ENCODE measurements around the gene SRP9.

Gene SRP9, protein sequence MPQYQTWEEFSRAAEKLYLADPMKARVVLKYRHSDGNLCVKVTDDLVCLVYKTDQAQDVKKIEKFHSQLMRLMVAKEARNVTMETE

DNA sequence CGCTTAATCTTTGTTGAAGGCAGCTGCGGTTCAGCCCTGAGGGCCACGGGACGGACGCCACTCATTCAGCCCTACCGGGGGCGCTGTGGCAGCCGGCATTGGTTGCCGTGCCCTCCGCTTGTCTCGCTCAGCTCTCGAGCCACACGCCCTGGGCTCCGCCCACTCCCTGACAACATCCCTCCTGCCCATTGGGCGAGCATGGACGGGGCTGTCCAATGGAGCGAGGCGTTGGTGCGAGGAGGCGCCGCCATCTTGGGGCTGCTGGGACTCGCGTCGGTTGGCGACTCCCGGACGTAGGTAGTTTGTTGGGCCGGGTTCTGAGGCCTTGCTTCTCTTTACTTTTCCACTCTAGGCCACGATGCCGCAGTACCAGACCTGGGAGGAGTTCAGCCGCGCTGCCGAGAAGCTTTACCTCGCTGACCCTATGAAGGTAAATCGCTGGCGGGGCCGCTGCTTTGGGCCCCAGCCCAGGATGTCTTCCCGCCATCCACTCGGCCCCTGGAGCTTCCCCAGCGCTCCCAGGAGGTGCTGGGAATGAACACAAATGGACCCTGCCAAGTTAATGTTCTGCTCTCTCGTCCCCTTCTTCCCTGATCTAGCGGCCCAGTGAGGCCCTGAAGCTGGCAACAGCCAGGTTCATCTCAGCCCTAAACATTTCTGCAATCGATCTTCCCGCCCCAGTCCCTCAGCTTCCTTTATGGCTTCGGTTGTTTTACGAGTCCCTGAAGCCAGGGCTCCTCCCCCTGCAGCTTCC, at the start of gene SRP9:
Gene SRP9, plus strand, starts transcription at position 244 of the 754 bp plus-strand sequence. Its CDS starts 115 bp downstream, at position 359.
- DNase-seq = peak; percentile 99

DNA sequence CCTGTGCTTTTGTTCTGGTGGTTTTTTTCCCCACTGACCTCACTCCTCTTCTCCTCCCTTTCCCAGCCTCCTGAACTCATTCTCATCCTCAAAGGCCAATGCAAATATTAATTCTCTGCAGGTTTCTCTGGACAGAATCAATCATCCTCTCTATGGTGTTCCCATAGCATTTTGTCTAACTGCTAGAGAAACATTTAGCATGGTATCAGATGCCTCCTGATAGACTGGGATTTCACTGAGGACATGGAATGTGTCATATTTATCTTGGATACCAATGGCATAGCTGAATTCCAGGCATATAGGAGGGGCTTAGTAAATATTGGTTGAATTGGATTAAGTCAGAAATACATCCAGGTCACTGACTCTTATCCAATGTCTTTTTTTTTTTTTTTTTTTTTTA, 46.1 kb upstream of the SRP9 start:
- no peak for DNase-seq

DNA sequence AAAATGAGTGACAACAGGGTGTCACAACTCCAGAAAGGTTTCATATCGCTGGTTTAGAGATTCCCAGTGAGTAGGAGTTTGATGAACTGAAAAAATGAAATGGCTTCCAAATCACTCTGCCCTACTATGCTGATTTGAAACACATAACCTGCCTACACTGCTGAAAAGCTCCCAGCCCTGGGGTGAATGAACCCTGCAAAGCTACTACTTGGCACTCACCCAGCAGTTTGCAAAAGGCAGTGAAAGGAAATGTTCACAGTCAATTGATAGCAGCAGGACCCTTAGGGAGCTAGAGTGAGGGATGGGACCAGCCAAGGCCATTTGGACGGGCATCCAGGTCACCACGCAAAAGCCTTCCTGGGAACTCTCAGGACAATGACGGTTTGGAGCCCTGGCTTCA, 44.4 kb upstream of the SRP9 start:
- DNase-seq = no peak

DNA sequence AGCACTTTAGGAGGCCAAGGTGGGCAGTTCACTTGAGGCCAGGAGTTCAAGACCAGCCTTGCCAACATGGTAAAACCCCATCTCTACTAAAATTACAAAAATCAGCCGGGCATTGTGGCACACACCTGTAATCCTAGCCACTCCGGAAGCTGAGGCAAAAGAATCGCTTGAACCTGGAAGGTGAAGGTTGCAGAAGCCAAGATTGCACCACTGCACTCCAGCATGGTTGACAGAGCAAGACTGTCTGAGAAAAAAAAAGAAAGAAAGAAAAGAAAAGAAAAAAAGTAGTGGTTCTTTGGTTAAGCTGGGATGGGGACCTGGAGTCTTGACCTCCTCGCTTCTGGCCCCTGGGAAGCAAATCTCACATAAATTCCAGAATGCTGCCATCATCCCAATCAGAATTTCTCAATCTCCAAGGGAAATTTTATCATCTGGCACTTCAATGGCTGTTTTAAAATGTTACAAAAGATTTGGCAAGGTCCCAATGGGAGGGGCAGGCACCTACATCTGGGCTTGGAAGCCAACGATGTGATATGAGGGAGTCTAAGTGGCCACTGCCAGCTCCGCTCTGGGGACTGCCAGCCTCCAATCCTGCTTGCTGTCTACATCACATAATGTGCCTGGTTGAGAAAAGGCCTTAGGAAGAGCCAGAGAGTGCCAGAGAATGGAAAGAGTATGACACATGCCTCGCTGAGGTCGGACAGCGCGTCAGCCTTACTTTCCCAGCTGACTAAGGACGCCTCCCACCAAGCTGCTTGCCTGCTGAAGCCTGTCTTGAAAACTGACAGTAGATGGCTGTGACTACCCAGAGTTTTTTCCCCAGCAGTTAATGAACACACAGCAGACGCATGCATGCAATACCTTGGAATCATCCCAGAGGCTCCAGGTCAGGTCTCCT, 42.1 kb upstream of the SRP9 start:
- DNase-seq = no peak

DNA sequence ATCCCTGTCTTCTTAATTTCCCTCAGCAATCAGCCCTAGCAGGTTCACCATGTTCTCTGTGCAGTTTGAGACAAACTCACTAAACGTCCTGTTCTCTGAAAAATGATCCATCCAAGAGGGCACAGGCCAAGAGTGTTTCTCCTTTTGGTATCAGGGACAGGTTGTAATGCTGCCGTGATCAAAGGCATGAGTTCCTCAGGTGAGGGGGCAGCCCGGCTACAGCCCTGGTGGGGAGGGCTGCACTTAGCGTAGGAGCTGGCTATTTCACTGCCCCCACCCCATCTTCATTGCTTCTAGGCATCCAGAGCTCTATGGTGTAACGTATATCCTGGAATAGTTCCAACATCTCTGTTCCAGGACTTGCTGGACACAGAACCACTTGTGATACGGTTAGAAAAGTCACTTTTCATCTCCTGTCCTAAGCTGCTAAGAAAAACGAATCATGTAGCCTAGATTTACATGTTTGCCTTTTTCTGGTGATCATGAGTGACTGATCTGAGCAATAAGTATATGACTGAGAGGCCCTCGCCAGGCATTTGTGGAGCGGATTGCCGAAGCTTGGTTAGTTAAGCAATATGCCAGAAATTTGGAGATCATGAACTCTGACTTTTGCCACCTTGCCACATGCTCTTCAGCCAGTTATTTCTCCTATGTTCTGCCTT, 41.1 kb upstream of the SRP9 start:
- no peak for DNase-seq

DNA sequence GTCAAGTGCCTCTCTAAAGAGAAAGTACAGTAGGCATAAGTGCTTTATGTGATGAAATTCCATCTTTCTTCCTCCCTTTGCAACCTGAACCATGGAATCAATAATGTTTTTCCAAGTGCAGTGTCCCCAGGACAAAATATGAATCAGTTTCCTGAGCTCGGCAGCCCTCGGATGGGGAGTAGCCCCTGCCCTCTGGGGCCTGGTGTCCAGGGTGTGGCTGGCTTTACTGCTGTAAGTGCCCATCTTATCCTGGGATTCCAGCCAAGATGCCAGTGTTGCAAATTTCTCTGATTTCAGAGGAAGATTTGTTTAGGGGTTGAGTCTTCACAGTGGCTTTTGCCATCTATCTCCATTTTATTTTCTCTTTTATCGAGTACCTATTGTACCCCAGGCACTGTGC, 40.5 kb upstream of the SRP9 start:
- DNase-seq = no peak

DNA sequence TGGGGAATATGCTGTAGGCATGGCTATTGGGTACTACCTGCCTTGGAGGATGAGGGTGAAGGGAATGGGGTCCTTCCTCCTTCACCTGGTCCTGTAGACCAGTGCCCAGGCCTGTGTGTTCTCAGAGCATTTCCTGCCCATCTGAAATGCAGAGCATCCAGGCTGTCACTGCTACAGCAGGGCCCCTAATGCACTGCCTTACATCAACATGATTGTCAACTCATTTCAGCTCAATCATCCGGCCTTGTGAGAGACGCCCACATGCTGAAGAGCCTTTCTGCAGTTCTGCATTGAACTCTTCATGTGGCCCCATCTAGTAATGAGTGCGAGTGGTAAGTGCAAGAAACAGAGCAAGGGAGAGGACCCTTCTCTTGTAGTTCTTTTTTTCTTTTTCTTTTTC, 39.8 kb upstream of the SRP9 start:
- no peak for DNase-seq

DNA sequence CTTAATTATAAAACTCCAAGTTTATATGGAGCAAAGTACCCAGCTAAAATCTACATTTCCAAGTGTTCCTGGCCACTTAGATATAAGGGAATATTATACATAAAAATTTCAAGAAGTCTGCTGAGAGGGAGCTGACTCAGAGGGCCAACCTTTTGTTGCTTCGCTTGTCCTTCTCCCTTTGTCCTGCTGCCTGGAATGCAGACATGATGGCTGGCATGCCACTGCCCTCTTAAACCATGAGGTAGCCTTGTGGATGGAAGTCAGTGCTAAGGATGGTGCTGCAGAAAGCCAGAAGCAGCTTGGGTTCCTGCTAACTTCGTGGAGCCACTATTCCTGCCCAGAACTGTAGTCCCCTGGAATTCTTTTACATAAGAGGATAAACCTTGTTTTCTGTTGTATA, 38.9 kb upstream of the SRP9 start:
- no peak for DNase-seq

DNA sequence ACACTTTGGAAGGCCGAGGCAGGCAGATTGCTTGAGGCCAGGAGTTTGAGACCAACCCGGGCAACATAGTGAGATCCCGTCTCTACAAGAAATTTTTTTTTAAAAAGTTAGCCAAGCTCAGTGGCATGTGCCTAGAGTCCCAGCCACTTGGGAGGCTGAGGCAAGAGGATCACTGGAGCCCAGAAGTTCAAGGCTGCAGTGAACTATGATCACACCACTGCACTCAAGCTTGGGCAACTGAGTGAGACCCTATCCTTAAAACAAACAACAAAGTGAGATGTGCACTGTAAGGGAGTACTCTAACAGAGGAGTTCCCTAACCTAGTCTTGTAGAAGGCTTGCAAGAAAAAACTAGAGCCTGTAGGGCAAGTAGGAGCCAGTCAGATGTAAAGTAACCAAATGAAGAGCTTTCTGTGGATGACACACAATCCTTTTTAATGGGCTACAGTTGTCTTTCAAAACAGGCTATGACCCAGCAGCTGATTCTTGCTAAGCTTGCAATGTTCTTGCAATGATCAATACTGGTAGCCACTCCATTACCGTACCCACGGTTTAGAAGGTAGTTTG, 38.0 kb upstream of the SRP9 start:
- no peak for DNase-seq

DNA sequence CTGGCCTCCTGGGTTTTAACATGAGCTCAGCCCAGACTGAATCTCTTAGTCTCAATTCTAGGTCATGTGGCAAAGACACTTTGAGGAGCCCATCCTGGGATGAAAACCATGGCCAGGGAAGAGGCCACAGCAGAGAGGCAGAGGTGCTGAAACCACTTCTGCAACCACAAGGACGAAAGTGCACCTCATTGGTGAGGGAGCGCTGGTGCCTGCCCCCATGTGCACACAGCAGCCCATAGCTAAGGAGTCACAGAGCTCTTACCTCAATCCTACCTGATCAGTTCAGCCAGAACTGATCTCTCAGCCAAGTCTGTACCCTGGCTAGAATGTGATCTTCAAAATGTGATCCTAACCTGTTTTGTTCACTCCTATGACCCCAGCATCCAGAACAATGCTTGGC, 32.9 kb upstream of the SRP9 start:
- no peak for DNase-seq

DNA sequence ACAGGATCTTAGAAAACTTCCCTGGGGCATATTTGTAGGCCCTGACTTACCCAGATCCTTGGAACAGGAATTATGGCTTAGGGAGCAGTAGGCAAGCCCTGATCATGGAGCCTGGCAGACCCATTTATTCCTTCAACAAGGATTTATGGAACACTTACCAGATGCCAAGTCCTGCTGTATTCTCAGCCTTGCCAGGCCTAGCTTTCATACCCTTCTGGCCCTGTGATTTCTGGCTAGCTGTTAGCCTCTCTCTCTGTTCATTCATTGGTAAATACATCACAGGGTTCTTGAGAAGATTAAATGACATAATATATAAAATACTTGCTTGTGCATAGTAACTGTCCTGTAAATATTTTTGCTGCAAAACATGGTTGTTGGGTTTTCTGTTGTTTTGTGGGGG, 32.4 kb upstream of the SRP9 start:
- no peak for DNase-seq

DNA sequence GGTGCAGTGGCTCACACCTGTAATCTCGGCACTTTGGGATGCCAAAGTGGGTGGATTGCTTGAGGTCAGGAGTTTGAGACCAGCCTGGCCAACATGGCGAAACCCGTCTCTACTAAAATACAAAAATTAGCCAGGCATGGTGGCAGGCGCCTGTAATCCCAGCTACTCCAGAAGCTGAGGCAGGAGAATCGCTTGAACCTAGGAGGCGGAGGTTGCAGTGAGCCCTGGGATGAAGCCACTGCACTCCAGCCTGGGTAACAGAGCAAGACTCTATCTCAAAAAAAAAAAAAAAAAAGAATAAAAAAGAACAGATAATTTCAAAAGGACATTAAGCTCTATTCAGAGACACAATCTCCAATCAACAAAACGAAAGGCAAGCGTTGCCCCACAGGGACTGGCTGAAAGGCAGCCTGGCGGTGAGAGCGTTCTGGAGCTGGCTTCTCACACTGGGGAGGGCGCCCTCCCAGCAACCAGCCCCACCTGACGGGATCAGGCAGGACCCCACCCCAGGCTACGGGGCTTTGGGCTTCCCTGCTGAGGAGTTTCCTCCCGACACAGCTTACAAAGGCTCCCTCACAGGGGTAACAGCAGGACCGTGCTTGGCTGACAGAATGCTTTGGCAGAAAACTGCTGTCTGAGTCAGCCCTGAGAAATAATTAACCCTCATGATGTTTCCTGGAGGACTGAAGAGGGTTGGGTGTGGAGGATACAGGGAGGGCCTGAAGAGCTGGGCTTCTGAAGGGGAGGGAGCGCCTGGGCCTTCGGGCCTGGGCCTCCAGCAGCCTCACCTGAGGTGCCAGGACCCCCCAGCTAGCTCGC, 31.1 kb upstream of the SRP9 start:
- peak; percentile 73 for DNase-seq

DNA sequence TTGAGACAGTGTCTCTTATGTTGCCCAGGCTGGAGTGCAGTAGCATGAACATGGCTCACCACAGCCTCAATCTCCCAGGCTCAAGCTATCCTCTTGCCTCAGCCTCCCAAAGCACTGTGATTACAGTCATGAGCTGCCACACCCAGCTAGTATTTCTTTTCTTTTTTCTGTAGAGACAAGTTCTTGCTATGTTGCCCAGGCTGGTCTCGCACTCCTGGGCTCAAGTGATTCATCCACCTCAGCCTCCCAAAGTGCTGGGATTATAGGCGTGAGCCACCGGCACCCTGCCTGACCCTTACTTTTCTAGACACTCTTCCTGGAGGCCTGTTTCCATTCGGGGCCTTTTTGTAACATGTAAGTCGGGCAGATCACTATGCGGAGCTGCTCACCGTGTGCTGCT, 30.1 kb upstream of the SRP9 start:
- DNase-seq = no peak

DNA sequence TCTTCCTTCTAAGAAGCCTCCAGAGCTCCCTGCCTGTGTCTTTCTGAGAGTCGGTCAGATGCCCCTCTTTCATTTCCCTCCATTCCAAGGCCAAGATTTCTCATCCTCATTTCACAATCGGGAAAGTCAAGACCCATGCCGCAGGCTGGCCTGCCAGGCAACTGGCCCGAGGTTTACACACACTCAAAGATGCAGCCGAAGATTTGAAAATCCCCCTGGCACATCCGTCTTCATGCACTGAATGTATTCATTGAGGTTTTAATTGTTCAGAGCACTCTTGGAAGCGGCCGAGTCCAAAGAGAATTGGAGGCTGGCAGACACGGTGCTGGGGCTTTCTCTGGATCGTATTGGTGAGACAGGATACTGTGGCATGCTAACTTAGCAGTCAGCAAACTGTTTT, 29.1 kb upstream of the SRP9 start:
- no peak for DNase-seq

DNA sequence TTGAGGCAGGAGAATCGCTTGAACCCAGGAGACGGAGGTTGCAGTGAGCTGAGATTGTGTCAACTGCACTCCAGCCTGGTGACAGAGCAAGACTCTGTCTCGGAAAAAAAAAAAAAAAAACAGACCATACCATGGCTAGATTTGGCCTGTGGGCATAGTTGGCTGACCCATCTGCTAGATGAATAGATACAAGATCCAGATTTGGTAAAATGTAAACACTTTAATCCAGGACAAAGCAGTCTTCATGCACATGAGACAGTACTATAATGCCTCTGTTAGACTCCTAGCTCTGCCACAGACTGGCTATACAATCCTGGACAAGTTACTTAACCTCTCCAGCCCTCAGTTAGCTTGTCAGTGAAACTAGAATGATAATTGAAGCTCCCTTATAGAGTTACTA, 27.9 kb upstream of the SRP9 start:
- no peak for DNase-seq

DNA sequence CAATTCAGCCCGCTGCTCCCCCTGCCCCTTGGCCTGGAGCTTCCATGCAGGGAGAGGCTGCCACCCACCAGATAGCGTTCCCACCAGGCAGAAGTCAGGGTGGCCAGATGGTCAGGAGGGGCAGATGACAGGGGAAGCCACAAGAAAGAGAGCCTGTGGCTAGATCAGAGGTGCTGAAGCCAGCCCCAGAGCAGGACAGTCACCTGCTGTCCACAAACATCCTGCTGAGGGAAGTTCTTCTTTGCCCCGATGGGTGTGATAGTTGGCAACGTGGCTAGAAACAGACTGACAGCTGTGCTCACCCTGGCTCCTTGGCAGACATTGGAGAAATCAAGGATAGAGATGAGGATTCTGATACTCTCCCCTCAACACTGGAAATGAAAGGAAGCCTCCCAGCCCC, 27.2 kb upstream of the SRP9 start:
- DNase-seq = no peak

DNA sequence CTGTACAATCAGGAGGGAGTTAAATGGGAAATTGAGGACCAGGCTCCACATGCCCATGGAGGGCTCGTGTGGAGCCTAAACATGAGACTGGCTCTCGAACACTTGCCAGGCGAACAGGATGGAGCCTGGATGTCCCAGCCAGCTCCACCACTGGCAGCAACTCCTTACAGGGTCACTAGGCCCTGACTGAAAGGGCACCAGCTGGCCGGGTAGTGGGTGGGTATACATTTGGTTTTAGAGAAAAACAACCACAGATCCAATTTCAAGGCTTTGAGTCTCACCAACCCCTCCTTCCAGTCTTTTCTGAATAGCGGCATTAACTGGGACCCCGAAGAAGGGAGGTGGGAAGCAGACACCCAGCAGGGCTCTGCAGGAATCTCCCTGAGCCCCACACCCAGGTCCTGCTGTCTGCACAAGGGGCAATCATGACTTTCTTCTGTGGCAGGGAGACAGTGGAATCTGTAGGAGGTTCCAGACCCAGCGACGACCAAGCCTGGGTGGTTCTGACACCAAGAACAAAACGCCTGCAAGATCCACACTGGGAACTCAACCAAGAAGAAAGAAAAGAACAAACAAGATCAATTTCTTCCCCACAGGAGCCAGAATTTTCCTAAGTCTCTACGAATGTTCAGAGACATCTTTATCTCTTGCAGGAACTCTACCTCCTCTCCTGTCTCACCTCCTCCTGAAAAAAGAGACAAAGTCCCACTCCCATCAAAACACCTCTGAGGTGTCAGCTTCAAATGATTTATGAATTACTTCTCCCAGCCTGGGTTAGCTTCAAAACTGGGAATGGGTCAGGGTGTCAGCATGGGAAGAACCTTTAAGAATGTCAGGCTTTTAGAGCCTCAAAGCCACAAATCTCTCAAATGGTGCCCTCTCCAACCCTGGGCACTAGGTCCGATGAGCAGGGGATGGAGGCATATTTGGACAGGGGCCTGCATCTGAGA, 26.5 kb upstream of the SRP9 start:
- DNase-seq = no peak

DNA sequence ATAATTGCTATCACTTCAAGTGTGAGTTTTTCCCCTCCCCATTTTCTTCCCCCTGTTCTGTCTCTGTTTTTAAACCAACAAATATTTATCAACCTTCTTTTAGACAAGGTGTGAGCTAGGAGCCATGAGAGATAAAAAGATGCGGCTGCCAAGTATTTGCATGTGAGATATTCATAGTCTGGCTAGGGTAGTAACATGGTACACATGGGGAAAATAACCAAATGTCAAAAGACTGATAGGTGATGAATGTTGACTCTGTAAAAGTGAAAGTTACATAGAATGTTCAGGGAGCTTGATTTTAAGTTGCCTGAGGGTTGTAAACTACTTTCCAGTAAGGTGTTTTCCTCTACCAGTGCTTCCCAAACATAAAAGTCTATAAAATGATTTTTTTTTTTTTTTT, 25.4 kb upstream of the SRP9 start:
- DNase-seq = no peak

DNA sequence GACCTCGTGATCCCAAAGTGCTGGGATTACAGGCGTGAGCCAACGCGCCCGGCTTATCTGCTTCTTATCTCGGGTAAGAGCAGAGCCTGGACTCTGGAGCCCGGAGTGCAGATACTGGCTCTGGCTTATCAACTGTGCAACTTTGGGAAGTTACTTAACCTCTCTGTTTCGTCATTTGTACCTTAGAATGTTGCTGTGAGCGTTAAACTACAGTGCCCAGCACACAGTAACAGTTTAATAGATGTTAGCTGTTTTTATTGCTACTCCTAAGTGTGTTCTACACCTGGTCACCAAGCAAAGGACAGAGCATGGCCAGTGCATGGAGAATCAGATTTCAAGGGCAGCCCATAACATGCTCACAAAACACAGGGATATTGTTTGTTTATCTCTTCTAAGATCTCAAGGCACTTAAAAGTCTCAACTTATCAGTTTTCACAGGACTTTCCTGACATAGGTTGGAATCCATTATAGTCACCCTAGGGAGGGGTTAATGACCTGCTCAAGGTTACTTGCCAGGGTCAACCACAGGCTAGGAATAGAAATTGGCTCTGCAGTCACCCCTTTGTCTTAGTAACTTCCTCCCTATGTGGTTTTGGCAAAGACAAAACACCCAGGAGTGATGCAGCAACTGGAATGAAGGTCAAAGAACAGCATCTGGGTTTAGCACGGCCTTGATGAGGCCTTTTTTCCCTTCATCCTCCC, 22.5 kb upstream of the SRP9 start:
- DNase-seq = no peak

DNA sequence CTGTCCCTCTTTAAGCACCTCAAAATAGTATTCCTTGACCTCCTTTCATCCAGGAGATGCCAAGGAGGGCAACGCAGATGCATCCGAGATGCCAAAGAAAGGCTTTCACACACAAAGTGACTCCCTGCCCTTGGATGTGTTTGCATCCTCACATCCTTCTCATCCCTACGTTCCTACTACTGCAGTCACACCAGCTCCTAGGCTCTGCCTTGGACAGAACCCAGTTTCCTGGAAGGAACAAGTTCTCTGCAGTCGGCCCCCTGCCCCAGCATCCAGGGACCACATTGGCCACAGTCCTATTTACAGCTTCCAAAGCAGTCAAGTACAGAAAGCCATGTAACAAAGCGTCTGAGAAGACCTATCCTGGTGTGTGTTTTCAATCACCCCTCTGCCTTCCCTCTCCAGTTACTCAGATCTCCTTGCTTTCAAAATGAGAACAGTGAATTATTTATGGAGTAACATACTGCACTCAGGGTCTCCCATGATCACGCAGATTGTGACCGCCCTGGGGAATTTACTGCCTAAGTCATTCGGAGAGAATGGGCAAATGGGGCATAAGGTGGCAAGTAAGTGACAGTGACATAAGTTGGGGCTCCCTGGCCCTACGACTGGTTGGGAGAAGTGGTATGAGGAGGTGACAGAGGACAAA, 21.8 kb upstream of the SRP9 start:
- peak; percentile 64 for DNase-seq
